PC-3 (cell line): ENCODE measurements around the gene MYL12B. TPM values are rescaled to one million over a fixed set of nuclear protein-coding genes. Genes with fewer than 3 reads are reported as not detected.
A peak's percentile ranks its signal among the peaks of the same experiment; 100 is the strongest.

ENCODE experiments used
- ATAC-seq: fragments of 200-7000 bp; cut with Tn5 transposase; 2 replicates; pipeline ENCODE4 v1.9.1; 2020; ENCODE audit warnings: mild to moderate bottlenecking, moderate library complexity
- BruUV-seq: library from RNA; stranded (reverse); fragments of 400-500 nt; replicated peaks from 2 replicates; lab custom pipeline; 2021; lab: Mats Ljungman, UMichigan
- CTCF ChIA-PET: fragments of 300-600 bp; sonication (Branson Sonifier 250); formaldehyde crosslinking; loops from one replicate; lab custom pipeline; 2022; ENCODE audit warnings: antibody characterized with exemption; lab: Charles Lee
- POLR2A ChIA-PET: fragments of 300-600 bp; sonication (Branson Sonifier 250); formaldehyde crosslinking; loops from one replicate; lab custom pipeline; 2022; ENCODE audit warnings: antibody characterized with exemption; ENCODE audit not compliant: unreplicated experiment; lab: Charles Lee
- DNase-seq: peaks from one replicate; pipeline ENCODE4 v3.0.0-alpha.2; 2015
- H2AFZ ChIP-seq: fragments of 300-600 bp; sonication (generic); 2 replicates; pipeline ENCODE4 v1.6.0; 2016; ENCODE audit warnings: antibody characterized with exemption, low read length
- H3F3A ChIP-seq: fragments of 300-600 bp; sonication (generic); one replicate; pipeline ENCODE4 v1.6.0; 2017; ENCODE audit warnings: antibody characterized with exemption, low read length, control low read depth, mild to moderate bottlenecking; ENCODE audit not compliant: unreplicated experiment
- H3K27ac ChIP-seq: fragments of 300-600 bp; sonication (generic); 2 replicates; pipeline ENCODE4 v1.5.1; 2016; ENCODE audit warnings: mild to moderate bottlenecking, low read length
- H3K27me3 ChIP-seq: fragments of 300-600 bp; sonication (generic); 2 replicates; pipeline ENCODE4 v1.6.1; 2016; ENCODE audit warnings: low read length, mixed read lengths
- H3K36me3 ChIP-seq: fragments of 300-600 bp; sonication (generic); 2 replicates; pipeline ENCODE4 v1.6.1; 2016; ENCODE audit warnings: low read depth, mixed run types, low read length, mixed read lengths
- H3K4me1 ChIP-seq: fragments of 300-600 bp; sonication (generic); 2 replicates; pipeline ENCODE4 v1.5.1; 2016; ENCODE audit warnings: low read length; ENCODE audit not compliant: insufficient read depth
- H3K4me2 ChIP-seq: fragments of 300-600 bp; sonication (generic); 2 replicates; pipeline ENCODE4 v1.6.0; 2016; ENCODE audit warnings: low read length
- H3K4me3 ChIP-seq: fragments of 300-600 bp; sonication (generic); 2 replicates; pipeline ENCODE4 v1.5.1; 2016; ENCODE audit warnings: mild to moderate bottlenecking, low read length, mixed read lengths
- H3K79me2 ChIP-seq: fragments of 300-600 bp; sonication (generic); 2 replicates; pipeline ENCODE4 v1.6.1; 2017; ENCODE audit warnings: low read length, mixed read lengths
- H3K9ac ChIP-seq: fragments of 300-600 bp; sonication (generic); 2 replicates; pipeline ENCODE4 v1.6.0; 2016; ENCODE audit warnings: mild to moderate bottlenecking, low read length
- H3K9me2 ChIP-seq: fragments of 300-600 bp; sonication (generic); replicated peaks from 2 replicates; pipeline ENCODE4 v1.6.1; 2016; ENCODE audit warnings: mixed run types, low read length, mixed read lengths
- H3K9me3 ChIP-seq: fragments of 300-600 bp; sonication (generic); 2 replicates; pipeline ENCODE4 v1.6.1; 2016; ENCODE audit warnings: low read length, mixed read lengths
- H4K20me1 ChIP-seq: fragments of 300-600 bp; sonication (generic); 2 replicates; pipeline ENCODE4 v1.6.1; 2016; ENCODE audit warnings: low read length, mixed read lengths
- CTCF ChIP-seq: fragments of 300-600 bp; sonication (generic); conservative IDR thresholded peaks from 2 replicates; pipeline ENCODE4 v1.5.1; 2017; ENCODE audit warnings: antibody characterized with exemption, low read depth, mild to moderate bottlenecking, low read length
- EZH2 ChIP-seq: fragments of 300-600 bp; sonication (generic); IDR thresholded peaks from one replicate; pipeline ENCODE4 v1.6.1; 2017; ENCODE audit warnings: antibody characterized with exemption, mild to moderate bottlenecking, low read length; ENCODE audit not compliant: unreplicated experiment
- EZH2phosphoT487 ChIP-seq: fragments of 300-600 bp; sonication (generic); IDR thresholded peaks from 2 replicates; pipeline ENCODE4 v1.6.1; 2018; ENCODE audit warnings: mild to moderate bottlenecking, antibody characterized with exemption, low read length, borderline replicate concordance
- intact Hi-C: fragments of 100-400 bp; cut with micrococcal nuclease; formaldehyde crosslinking; loops from 2 replicates; pipeline ENCODE4 v1.9.0; 2023
- total RNA-seq: library from RNA; depleted of rRNA; stranded (reverse); fragments of >200 nt; gene quantifications from 2 replicates; pipeline ENCODE4 v1.2.3, GENCODE V29; 2014

Gene MYL12B
- total RNA-seq, 1 experiment from 2014 or later, result 308 TPM

GRCh38 chr18:3251963-3252277, 10.0 kb upstream of the MYL12B start:
- Histone ChIP-seq H4K20me1 (peaks cover 13% of the 10 kb centered on the region), H3K4me2 (peak overlapping the region; percentile 17; the same call in 1 of the 2 replicates), H3K27ac (no peak overlapping the region), H3K4me3 (no peak overlapping the region), H3K9me3 (no peaks in the 10 kb centered on the region), H3K4me1 (peaks cover 57% of the 10 kb centered on the region), H3K27me3 (no peaks in the 10 kb centered on the region), H3K79me2 (peaks cover 73% of the 10 kb centered on the region), H3F3A (peaks cover 8% of the 10 kb centered on the region), H3K9ac (no peak overlapping the region), H3K9me2 (no peaks in the 10 kb centered on the region), H2AFZ (no peak overlapping the region), H3K36me3 (peaks cover 37% of the 10 kb centered on the region)
- intact Hi-C loops, result no loop called here
- no peak for DNase-seq
- no peak for ATAC-seq
- ChIA-PET CTCF (no interaction called here), POLR2A (interaction anchor here (0.6 kb wide), 1 partner anchor 27 kb away, joined by 3 read pairs; no protein-coding TSS in a partner anchor)
- no peak for TF ChIP-seq EZH2
- no peak for TF ChIP-seq CTCF
- TF ChIP-seq EZH2phosphoT487, result no peak
- no TSS peak for BruUV-seq

- Histone ChIP-seq H3K27ac (no peak overlapping the region), H3F3A (peaks cover 8% of the 10 kb centered on the region), H3K27me3 (no peaks in the 10 kb centered on the region), H2AFZ (no peak overlapping the region), H3K36me3 (peaks cover 41% of the 10 kb centered on the region), H3K9me3 (no peaks in the 10 kb centered on the region), H3K9me2 (no peaks in the 10 kb centered on the region), H3K79me2 (peaks cover 75% of the 10 kb centered on the region), H3K4me1 (peaks cover 67% of the 10 kb centered on the region), H3K9ac (no peak overlapping the region), H3K4me3 (no peak overlapping the region), H3K4me2 (no peak overlapping the region), H4K20me1 (peaks cover 13% of the 10 kb centered on the region)
- ChIA-PET POLR2A (no interaction called here), CTCF (no interaction called here)
- DNase-seq, result no peak
- intact Hi-C loops, result no loop called here
- ATAC-seq, result no peak
- BruUV-seq, result no TSS peak
- TF ChIP-seq CTCF (no peak), EZH2 (no peak), EZH2phosphoT487 (no peak)
Measured at GRCh38 chr18:3252843-3253242, 9.1 kb upstream of the MYL12B start.

GRCh38 chr18:3254725-3255124, 7.2 kb upstream of the MYL12B start:
- H2AFZ ChIP-seq, result no peak overlapping the region
- intact Hi-C loops, result no loop called here
- TF ChIP-seq CTCF (no peak), EZH2phosphoT487 (no peak), EZH2 (no peak)
- peaks cover 8% of the 10 kb centered on the region for H3F3A ChIP-seq
- peaks cover 60% of the 10 kb centered on the region for H3K4me1 ChIP-seq
- no peaks in the 10 kb centered on the region for H3K27me3 ChIP-seq
- ChIA-PET POLR2A (interaction anchor here (0.5 kb wide), 1 partner anchor 8 kb away, joined by 5 read pairs; no protein-coding TSS in a partner anchor), CTCF (interaction anchor here (0.6 kb wide), 1 partner anchor 339 kb away, joined by 5 read pairs; no protein-coding TSS in a partner anchor)
- no peaks in the 10 kb centered on the region for H3K9me3 ChIP-seq
- no TSS peak for BruUV-seq
- no peaks in the 10 kb centered on the region for H4K20me1 ChIP-seq
- H3K4me2 ChIP-seq, result no peak overlapping the region
- peaks cover 47% of the 10 kb centered on the region for H3K36me3 ChIP-seq
- DNase-seq (no peak), ATAC-seq (no peak)
- no peak overlapping the region for H3K9ac ChIP-seq
- H3K79me2 ChIP-seq, result peaks cover 70% of the 10 kb centered on the region
- no peaks in the 10 kb centered on the region for H3K9me2 ChIP-seq
- H3K27ac ChIP-seq, result peak overlapping the region; percentile 98
- no peak overlapping the region for H3K4me3 ChIP-seq
